Tibial artery (tissue), 4 donors: ENCODE results near the gene OGG1.

Source experiments
- DNase-seq, 2 donors: peaks; one replicate each; pipeline ENCODE4 v3.0.0-alpha.2; 2019
- H3K27ac ChIP-seq, 2 donors: fragments of 200-600 bp; sonication (generic) in 1 of 2; 1 replicate in 1 of 2; 2 replicates in 1 of 2; pipeline ENCODE4 v1.5.1; 2018 to 2019; ENCODE audit warnings: mild to moderate bottlenecking in 1 of 2
- H3K27me3 ChIP-seq, 2 donors: fragments of 200-600 bp; sonication (generic) in 1 of 2; one replicate each; pipeline versions ENCODE4 v1.5.1 to v1.6.0; 2016 to 2019
- H3K36me3 ChIP-seq, 3 donors: fragments of 200-600 bp; sonication (generic) in 2 of 3; one replicate each; pipeline ENCODE4 v1.5.1; 2016 to 2019; ENCODE audit warnings: mild to moderate bottlenecking in 2 of 3
- H3K4me1 ChIP-seq, 4 donors: fragments of 200-600 bp; sonication (generic) in 2 of 4; 1 replicate in 3 of 4; 2 replicates in 1 of 4; pipeline ENCODE4 v1.5.1; 2016 to 2019
- H3K4me3 ChIP-seq, 2 donors: fragments of 200-600 bp; sonication (generic) in 1 of 2; 1 replicate in 1 of 2; 2 replicates in 1 of 2; pipeline ENCODE4 v1.5.1; 2018 to 2019; ENCODE audit warnings: mild to moderate bottlenecking in 2 of 2
- H3K9me3 ChIP-seq, 3 donors: fragments of 200-600 bp; sonication (generic) in 1 of 3; one replicate each; pipeline ENCODE4 v1.5.1; 2016 to 2019
- intact Hi-C: fragments of 100-400 bp; cut with DNase I; formaldehyde crosslinking; loops from one replicate; pipeline ENCODE4 v1.15.0; 2023; ENCODE audit warnings: low total_unique reads
- TF ChIP-seq, protein P1 (sequence below), 2 experiments: fragments of 200-600 bp in 1 of 2; fragments of 450-650 bp in 1 of 2; IDR thresholded peaks; one replicate each; pipeline ENCODE4 v1.5.1; 2017 to 2019; ENCODE audit warnings: antibody characterized with exemption in 2 of 2, mild to moderate bottlenecking in 1 of 2, moderate library complexity in 1 of 2

The OGG1 gene

DNA sequence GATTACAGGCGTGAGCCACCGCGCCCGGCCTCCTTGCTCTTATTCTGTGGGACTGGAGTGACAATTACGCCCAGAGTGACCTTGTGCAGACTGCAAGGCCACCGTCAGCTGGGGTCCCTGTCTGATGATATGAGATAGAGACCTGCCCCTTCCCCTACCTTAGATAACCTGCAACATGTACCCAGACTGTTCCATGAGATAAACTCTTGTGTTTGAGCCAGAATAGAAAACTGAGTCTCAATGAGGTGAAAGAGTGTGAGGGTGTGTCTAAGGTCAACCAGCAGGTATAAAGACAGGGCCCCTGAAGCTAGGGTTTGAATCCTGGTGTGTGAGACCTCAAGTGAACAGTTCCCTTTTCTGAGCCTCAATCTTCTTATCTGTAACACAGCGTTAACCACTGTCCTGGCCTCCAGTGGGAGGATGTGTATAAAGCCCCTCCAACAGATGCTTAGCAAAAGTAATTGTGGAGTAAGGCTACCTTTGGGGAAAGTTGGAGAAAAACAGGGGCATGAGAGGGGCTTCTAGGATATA is 36.5 kb downstream of the OGG1 start:
- no peak overlapping the region for H3K4me3 ChIP-seq
- no peak for DNase-seq
- TF ChIP-seq, protein P1, sequence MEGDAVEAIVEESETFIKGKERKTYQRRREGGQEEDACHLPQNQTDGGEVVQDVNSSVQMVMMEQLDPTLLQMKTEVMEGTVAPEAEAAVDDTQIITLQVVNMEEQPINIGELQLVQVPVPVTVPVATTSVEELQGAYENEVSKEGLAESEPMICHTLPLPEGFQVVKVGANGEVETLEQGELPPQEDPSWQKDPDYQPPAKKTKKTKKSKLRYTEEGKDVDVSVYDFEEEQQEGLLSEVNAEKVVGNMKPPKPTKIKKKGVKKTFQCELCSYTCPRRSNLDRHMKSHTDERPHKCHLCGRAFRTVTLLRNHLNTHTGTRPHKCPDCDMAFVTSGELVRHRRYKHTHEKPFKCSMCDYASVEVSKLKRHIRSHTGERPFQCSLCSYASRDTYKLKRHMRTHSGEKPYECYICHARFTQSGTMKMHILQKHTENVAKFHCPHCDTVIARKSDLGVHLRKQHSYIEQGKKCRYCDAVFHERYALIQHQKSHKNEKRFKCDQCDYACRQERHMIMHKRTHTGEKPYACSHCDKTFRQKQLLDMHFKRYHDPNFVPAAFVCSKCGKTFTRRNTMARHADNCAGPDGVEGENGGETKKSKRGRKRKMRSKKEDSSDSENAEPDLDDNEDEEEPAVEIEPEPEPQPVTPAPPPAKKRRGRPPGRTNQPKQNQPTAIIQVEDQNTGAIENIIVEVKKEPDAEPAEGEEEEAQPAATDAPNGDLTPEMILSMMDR (IDR thresholded peaks at IDR 0.05): no peak
- H3K9me3 ChIP-seq: no peaks in the 10 kb centered on the region
- peaks cover 0 to 9% (median 7%) of the 10 kb centered on the region in 4 donors for H3K4me1 ChIP-seq
- peaks cover 61 to 96% (median 70%) of the 10 kb centered on the region in 3 donors for H3K36me3 ChIP-seq
- intact Hi-C loops: no loop called here
- H3K27ac ChIP-seq: no peak overlapping the region
- no peaks in the 10 kb centered on the region for H3K27me3 ChIP-seq

DNA sequence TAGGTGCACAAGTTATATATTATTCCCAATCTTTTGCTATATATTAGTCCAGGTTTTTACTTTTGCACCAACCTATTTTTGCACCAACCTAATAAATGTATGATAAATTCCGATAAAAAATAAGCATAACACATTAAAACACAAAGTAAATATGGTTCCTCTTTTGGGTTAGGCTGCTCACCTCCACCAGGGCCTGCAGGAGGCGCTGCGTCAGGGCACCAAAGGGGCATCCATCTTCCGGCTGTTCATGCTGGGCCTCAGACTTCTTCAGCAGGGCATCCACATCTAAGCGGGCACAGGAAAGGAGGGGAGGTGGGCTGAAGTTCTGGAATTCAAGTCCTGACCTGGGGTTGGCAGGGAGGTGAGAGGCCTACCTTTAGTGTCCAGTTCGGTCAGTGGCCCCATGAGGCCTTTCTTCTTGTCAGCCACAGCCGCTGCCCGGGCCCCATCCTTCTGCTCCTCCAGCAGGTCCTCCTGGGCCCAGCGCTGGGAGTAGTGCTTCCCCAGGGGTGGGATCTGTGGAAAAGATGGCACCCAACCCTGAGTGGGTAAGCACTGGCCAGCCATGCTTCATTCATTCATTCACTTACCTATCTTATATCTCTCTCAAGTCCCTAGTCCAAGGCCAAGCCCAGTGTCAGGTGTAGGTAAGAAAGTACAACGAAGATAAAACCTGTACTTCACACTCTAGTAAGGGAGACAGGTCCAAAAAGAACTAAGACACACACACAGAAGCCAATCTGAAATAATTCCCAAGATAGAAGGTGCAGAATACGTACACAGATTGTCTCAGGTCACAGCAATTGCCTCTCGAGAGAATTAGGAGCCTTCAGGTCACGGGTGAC is 37.3 kb downstream of the OGG1 start:
- no peak for DNase-seq
- Histone ChIP-seq H3K36me3 (peaks cover 55 to 89% (median 66%) of the 10 kb centered on the region in 3 donors), H3K27me3 (no peaks in the 10 kb centered on the region), H3K4me1 (peaks cover 0 to 16% (median 14%) of the 10 kb centered on the region in 4 donors), H3K4me3 (no peak overlapping the region), H3K9me3 (no peaks in the 10 kb centered on the region), H3K27ac (no peak overlapping the region)
- TF ChIP-seq, protein P1 (IDR thresholded peaks at IDR 0.05): no peak
- intact Hi-C loops: no loop called here

DNA sequence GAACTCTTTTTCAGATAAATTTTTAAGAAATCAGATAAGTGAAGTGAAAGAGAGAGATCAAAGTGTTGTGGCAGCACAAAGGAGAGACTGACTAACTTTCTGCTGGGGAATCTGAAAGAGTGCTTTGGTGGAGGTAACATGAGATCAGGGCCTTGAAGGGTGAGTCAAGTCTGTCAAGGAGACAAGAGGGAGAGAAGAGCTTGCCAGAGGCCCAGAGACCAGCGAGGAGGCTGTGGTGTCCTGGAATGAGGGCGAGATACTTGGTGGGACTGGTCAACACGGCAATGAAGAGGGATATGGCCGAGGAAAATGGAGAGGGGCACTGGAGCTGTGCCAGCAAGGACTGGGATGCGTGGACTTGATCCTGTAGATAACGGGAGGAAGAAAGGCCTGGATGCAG is 38.0 kb downstream of the OGG1 start:
- TF ChIP-seq, protein P1 (IDR thresholded peaks at IDR 0.05): no peak
- no peak for DNase-seq
- H3K9me3 ChIP-seq: no peaks in the 10 kb centered on the region
- H3K4me1 ChIP-seq: peaks cover 0 to 16% (median 14%) of the 10 kb centered on the region in 4 donors
- intact Hi-C loops: no loop called here
- no peak overlapping the region for H3K27ac ChIP-seq
- no peak overlapping the region for H3K4me3 ChIP-seq
- H3K27me3 ChIP-seq: no peaks in the 10 kb centered on the region
- H3K36me3 ChIP-seq: peaks cover 48 to 82% (median 60%) of the 10 kb centered on the region in 3 donors

DNA sequence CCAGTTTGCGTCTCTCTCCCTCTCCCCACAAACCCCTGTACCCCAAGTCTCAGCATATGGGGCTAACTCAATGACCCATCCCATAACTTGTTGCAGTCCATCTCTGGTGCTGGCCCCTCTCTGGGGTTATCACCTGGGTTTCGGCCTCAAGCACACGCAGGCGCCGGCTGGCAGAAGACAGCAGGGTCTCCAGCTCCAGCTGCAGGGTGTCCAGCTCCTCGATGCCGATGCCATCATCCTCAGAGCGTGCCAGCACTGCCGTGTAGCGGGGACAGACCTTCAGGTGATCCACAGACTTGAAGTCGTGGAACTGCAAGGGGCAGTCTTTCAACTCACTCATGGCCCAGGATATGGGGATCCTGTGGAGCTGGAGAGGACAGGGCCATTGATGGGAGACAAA is 41.4 kb downstream of the OGG1 start:
- DNase-seq: no peak
- intact Hi-C loops: no loop called here
- H3K27ac ChIP-seq: peak overlapping the region; percentile 94 to 97
- TF ChIP-seq, protein P1 (IDR thresholded peaks at IDR 0.05): no peak
- H3K4me1 ChIP-seq: peaks cover 0 to 43% (median 37%) of the 10 kb centered on the region in 4 donors
- peak overlapping the region in 1 of 2 donors; percentile 68 for H3K4me3 ChIP-seq
- no peaks in the 10 kb centered on the region for H3K9me3 ChIP-seq
- peaks cover 20 to 58% (median 30%) of the 10 kb centered on the region in 3 donors for H3K36me3 ChIP-seq
- H3K27me3 ChIP-seq: no peaks in the 10 kb centered on the region

DNA sequence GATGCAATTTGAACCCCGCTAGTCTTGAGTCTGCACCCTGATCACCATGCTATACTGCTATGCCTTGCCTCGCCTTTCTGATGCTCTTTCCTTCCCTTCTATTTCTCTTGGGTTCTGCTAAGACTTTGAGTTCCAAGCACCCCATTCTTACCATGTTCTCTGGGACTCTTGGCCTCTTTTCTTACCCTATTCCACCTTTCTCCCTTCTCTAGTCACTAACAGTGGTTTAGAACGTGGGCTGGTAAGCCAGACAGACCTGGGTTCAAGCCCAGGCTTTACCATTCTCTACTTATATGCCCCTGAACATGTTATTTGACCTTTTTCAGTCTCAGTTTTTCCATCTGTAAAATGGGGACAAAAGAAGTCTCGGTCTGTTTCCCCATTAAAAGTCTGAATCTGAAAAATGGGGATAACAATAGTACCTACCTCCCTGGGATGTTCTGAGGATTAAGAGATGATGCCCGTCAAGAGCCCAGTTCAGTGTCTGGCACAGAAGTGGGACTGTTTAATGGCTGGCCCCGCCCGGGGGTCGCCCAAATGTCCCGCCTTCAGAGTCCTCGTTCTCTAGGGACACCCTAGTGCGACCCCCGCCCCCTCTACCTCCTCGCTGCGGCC is 42.1 kb downstream of the OGG1 start:
- peaks cover 0 to 44% (median 37%) of the 10 kb centered on the region in 4 donors for H3K4me1 ChIP-seq
- H3K4me3 ChIP-seq: peak overlapping the region; percentile 68 to 95
- H3K27ac ChIP-seq: peak overlapping the region; percentile 94 to 97
- TF ChIP-seq, protein P1 (IDR thresholded peaks at IDR 0.05): no peak
- no peaks in the 10 kb centered on the region for H3K9me3 ChIP-seq
- H3K36me3 ChIP-seq: peaks cover 20 to 53% (median 26%) of the 10 kb centered on the region in 3 donors
- no peak for DNase-seq
- intact Hi-C loops: loop anchor here (2.0 kb wide), 1 partner anchor 21 kb away; no protein-coding TSS in a partner anchor
- H3K27me3 ChIP-seq: no peaks in the 10 kb centered on the region
